Skin of body (tissue), 2 donors: Measurements from ENCODE around the gene DPH2. TPM values are rescaled to one million over a fixed set of nuclear protein-coding genes. Genes with fewer than 3 reads are reported as not detected.

ENCODE experiments used
- DNase-seq: peaks from one replicate; lab custom pipeline; 2025; lab: John Stamatoyannopoulos, UW
- total RNA-seq: library from RNA; depleted of rRNA; stranded (reverse); fragments of >200 nt; gene quantifications from one replicate; pipeline ENCODE4 v1.2.3, GENCODE V29; 2014

DPH2 gene
- total RNA-seq, 1 donor from 2014 or later: 14.2 TPM

DNA sequence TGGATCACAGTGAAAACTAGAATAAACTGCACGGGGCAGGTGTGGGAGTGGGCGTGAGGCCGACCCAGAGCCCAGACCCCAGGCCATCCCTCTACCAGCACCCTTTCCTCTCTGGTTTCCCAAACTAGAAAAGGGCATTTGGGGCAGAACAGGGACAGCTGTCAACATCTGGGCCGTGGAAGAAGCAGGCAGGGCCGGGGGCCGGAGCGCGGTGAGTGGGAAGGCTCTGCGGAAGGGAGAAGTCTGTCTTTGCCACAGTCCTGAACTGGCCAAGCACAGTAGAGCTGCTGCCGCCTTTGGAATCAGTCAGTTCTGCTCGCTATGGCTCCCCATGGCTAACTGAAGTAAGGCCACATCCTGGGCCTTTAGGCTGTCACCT lies 28.2 kb downstream of the DPH2 start:
- no peak for DNase-seq

GRCh38 chr1:43999455-43999854 lies 29.6 kb downstream of the DPH2 start:
- no peak for DNase-seq

DNA sequence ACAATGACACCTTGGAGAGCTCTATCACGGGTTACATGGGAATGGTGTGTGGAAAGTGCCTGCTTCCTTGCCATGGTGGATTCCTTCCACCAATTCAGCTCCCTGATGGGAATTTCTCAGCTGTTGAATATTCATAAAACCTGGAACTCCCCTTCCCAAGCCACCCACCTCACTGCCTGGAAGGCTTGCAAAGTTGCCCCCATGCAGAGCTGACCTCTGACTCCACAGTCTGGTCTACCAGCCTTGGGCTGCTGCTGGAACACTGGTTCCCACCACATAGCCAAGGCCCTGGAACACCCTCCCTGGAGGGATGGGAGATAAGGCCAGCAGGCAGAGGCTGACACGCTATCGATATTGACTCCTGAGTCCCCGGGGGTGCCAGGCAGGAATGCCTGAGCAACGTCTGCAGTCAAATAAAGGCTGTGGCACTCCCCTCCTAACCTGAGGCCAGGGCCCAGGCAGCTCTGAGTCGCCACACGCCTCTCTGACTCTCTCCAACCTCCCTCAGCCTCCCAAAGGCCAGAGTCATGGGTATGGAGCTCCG lies 30.4 kb downstream of the DPH2 start:
- no peak for DNase-seq

- no peak for DNase-seq
Observed at GRCh38 chr1:44002165-44002564, 32.4 kb downstream of the DPH2 start.

DNA sequence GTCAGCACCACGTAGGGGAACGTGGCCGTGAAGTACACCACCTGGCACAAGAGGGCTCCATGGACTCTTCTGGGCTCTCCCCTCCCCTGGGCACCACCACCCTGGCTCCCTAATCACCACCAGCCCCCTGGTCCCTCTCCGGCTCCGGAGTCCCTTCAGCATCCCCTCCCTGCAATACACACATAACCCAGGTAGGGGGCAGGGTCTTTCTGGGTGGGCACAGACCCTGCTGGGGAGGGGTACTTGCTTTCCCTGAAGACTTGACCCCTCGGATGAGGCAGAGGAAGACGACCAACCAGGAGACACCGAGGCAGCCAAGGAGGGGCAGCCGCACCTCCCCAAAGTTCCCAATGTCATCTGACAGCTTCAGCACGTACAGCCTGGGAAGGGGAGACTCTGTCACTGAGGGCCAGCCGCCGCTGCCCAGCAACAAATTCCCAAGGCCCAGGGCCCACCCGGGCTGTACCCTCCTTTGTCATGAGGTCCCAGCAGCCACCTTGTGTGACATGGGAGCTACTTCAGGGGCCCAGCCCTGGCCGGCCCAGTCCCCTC lies 32.9 kb downstream of the DPH2 start:
- no peak for DNase-seq

DNA sequence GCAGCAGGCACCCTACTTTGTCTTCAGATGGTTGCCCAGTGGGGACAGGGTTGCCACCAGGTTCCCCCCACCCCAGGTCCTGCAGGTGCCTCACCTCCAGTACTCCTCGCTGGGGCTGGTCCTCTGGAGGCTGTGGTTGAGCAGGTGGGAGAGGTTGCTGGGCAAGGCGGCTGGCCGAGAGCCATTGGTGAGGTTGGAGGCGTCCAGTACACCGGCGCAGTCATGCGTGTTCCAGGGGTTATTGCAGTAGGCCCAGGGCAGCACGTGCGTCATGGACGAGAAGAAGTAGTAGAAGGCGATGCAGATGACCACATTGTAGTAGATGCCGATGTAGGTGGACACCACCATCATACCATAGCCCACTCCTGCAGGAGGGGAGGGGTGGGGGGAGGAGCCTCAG lies 38.4 kb downstream of the DPH2 start:
- DNase-seq: no peak

DNA sequence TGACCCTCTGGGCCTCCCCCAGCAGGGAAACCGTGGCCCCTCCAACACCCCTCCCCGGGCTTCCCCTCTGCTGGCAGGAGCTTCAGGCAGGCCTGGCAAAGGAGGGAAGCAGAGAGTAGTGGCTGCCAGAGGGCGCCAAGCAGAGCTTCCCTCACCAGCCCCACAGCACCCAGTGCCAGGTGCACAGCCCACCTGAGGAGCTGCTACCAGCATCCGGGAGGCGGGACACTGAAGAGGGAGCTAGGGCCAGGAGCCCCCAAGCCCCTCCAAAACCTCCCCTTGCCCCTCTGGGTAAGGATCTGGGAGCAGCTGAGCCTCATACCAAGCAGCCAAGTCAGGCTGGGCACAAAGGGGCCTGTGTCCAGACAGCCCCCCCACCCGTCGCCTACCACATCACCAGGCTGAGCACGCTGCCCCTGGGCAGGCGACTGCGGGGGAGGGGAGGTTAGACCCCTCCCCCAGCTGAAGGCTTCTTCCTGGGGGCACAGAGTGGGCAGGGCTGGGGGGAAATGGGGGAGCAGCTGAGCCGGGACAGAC lies 41.2 kb downstream of the DPH2 start:
- no peak for DNase-seq

- no peak for DNase-seq
Observed at GRCh38 chr1:44012404-44012803, 42.6 kb downstream of the DPH2 start.

DNA sequence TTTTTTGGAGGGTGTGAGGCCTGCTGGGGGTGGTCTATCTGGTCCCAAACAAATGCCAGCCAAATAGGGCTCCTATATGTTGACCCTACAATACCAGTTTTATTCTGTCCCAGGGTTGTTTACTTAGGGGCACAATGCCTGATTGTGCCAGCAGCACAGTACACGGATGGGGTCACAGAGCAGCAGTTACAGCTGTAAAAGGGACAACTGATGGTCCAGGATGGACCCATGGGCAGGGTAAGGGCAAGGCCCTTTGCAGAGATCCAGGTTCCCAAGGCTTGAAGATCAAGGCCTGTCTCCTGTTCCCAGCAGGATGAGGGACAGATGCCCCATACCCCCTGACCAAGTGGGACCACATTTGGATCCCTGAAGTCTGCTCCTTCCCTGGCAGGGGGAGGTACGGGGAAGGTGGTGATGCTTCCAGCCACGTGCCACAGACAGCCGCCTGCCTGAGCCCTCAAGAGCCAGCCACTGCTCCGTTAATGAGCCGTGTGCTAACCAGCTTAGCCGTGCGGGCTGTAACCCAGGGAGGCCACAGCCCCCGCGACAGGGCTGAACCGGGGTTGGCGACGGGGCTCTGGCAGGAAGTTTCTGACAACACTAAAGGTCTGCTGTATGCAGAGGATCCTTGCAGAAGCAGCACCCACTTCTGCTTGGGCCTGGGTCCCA lies 43.3 kb downstream of the DPH2 start:
- no peak for DNase-seq

GRCh38 chr1:44013949-44014348 lies 44.1 kb downstream of the DPH2 start:
- no peak for DNase-seq

GRCh38 chr1:44014365-44015104 lies 44.7 kb downstream of the DPH2 start:
- no peak for DNase-seq

DNA sequence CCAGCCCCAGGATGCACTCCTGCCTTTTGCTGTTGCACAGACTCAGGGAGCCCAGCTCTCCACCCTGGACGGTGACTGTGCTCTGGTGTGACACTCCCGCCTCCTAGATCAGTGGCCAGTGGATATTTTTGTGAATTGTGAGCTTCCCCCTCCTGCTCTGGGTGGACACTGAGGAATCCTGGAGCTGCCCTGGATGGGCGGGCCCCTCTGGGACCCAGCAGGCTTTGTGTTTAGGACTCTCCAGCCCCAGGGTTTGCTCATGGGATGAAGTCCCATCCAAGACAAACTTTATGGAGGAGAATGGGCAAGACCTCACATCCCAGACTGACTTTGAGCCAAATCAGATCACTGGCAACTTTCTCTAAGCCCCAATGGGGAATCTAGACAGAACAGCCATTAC lies 45.4 kb downstream of the DPH2 start:
- DNase-seq: no peak

DNA sequence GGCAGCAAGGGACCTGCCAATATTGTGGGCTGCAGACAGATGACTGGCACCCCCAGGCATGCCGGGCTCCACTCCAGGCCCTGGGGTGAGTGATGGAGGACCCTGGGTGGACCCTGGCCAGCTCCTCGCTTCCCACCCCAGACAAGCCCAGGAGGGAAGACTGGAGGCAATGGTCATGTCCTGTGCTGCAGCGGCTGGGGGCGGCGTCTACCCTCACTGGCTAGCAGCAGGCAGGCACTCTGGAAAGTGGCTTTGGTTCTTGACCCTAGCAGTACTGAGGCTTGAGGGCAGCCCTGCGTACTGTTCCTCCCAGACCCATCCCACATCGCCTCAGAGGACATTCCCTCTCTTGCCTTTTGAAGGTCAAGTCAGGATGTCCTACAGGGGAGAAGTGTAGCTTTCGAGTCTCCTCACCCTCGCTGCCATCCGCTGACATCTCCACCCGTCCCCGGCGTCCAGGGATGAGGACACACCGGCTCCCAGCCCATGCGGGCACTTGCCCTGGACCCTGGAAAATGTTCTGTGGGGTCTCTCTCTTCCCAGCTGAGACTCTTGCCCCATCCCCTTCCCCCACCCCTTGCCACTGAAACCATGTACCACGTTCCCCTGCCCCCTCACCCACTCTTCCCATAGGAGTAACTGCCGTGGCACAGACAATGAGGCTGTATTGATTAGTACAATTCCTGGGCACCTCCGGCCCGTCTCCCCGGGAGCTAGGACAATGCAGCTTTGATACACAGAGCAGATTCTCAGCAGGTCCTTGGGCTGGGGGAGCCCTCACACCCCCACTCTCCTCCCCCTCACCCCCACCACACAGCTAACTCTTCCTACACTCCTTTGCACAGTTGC lies 46.5 kb downstream of the DPH2 start:
- DNase-seq: no peak

DNA sequence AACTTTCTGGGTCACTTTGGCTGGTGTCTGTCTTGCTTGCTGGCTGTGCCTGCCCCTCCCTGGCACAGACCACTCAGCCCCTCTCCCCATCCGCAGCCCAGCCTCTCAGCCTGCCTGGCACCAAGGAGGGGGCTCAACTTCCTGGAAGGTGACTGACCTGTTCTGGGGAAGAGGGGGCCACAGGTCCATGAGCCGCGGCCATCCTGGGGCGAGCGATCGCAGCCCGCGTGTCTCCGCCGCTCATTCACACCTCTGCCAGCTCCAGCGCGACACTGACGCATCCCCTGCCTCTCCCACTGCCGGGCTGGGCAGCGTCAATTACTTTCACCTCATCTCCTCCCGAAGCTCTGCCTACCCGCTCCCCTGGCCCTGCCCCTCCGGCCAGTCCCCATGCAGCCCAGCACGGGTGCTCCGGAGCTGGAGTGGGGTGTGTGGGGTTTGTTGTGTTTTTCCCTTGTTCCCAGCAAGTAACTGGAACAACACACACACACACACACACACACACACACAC lies 47.1 kb downstream of the DPH2 start:
- no peak for DNase-seq

GRCh38 chr1:44019466-44019948 lies 49.7 kb downstream of the DPH2 start:
- DNase-seq: no peak

DNA sequence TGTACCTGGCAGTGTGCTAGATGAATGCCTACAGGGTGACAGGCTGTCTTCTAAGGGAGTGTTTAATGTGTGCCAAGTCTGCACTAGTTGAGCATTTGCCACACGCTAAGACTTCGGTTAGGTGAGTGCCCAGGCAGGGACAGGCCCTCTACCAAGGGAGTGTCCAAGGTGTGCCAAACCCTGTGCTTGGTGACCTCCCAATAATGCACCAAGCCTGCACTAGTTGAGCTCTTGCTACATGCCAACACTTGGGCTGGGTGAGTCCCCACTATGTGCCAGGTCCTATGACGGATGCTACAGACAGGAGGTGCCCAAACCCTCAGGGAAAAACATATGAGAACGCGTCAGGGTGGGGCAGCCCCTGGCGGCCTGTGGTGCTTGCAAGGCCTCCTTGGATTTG lies 50.7 kb downstream of the DPH2 start:
- no peak for DNase-seq

DNA sequence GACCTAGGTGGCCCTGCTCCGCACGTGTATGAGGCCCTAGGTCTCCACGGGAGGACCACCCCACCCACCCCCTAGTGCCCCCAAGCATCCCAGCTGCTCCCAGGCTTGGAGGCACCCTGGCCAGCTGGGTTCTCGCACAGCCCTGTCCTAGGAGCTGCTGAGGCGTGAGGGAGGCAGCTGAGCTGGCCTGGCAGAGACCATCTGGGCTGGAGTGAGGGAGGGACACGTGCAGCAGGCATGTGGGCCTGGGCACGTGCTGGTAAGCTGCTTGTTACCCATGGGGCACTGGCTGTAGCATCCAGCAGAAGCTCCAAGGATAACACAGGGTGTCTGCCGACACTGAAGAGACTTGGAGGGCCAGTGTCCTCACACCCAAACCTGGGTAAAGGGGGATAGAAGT lies 51.3 kb downstream of the DPH2 start:
- no peak for DNase-seq

DNA sequence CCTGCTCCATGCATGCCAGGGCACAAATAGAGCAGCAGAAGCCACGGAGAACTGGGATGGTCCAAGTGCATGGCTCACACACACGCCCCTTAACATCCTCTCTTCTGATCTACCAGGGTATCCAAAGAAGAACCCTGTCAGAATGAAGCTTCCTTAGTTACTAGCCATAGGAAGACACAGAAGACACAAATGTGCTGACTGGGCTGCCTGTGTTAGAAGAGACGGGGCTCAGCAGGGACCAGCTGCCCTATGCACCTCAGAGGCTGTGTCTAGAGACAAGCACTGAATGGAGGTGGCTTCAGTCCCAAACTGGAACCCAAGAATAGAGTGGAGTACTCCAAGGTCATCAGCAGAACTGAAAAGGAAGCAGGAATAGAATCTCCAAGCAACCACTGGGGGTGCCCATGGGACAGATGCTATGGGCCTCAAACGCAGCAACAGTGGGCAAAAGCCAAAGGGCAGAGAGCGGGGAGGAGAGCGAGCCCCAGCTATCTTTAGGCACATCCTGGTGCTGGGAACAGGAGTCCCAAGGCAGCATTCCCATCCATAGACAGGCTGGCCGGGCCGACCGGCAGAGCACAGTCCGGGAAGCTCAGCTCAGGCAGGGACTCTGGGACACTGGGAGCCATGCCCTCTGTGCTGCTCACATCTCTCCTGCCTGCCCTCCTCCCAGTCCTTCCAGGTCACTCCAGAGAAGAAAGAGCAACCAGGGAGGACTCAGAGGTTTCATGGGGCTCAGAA lies 51.9 kb downstream of the DPH2 start:
- no peak for DNase-seq
